ENCODE results near the gene CTNNB1. TPM values are rescaled to one million over a fixed set of nuclear protein-coding genes. Genes with fewer than 3 reads are reported as not detected.

The CTNNB1 gene
- total and polyA plus RNA-seq, 2 of the 8 experiments (the other 6 are each of a cell fraction or from before 2014, with no cell fraction given) = 356 to 579 TPM

DNA sequence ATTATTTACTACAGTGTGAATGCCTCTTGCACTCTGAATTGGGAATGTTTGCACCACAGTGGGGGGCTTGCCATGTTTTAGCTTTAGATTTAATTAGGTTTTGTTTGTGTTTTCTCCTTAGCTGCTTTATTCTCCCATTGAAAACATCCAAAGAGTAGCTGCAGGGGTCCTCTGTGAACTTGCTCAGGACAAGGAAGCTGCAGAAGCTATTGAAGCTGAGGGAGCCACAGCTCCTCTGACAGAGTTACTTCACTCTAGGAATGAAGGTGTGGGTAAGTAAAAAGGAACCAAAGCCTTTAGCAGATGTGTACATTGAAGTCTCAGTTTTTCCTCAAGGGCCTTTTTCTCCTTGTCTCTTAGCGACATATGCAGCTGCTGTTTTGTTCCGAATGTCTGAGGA is 36.9 kb downstream of the CTNNB1 start:
- Histone ChIP-seq H2BK5ac (ENCODE audit: low read depth, low read length) (no peak overlapping the region), H2AK5ac (ENCODE audit: low read depth, low read length) (no peak overlapping the region), H3K56ac (replicated peaks; ENCODE audit: insufficient read length, low read depth, low read length) (no peak overlapping the region), H3K79me2 (ENCODE audit: control insufficient read depth in 1 of 2, insufficient read depth in 2 of 2, low read length in 2 of 2) (peaks cover 0 to 6% of the 10 kb centered on the region in 2 experiments; a peak in 2 of 4 replicates), H3K4me3 (ENCODE audit: extremely low read depth in 1 of 4, insufficient read depth in 2 of 4, low read depth in 3 of 4, low read length in 4 of 4) (peak overlapping the region in 1 of 4 experiments; percentile 25; a peak in 1 of 8 replicates), H3K36me3 (ENCODE audit: control insufficient read depth in 2 of 4, insufficient read depth in 4 of 4, low read length in 3 of 4) (peaks cover 39 to 99% (median 62%) of the 10 kb centered on the region in 4 experiments), H3K79me1 (ENCODE audit: low read depth, low read length) (no peaks in the 10 kb centered on the region), H3K4me2 (ENCODE audit: insufficient read depth in 1 of 2, low read depth in 2 of 2, low read length in 2 of 2) (peak overlapping the region in 1 of 2 experiments; percentile 36; a peak in 1 of 4 replicates), H3K27me3 (replicated peaks in 1 of 4; ENCODE audit: control insufficient read depth in 3 of 4, extremely low read depth in 1 of 4, insufficient read depth in 3 of 4, low read length in 3 of 4) (no peaks in the 10 kb centered on the region), H2BK12ac (ENCODE audit: low read depth, low read length) (no peak overlapping the region), H3K14ac (ENCODE audit: insufficient read length) (no peak overlapping the region), H3K27ac (ENCODE audit: low read depth, low read length) (no peak overlapping the region), H3K18ac (ENCODE audit: extremely low read depth, low read length) (no peak overlapping the region), H3K9me3 (ENCODE audit: insufficient read depth in 2 of 2, low read depth in 1 of 2, low read length in 1 of 2) (no peaks in the 10 kb centered on the region), H2BK120ac (replicated peaks; ENCODE audit: low read depth, low read length) (no peak overlapping the region), H2AFZ (ENCODE audit: low read length) (no peak overlapping the region), H3K4me1 (replicated peaks in 1 of 4; ENCODE audit: control insufficient read depth in 3 of 4, insufficient read depth in 4 of 4, low read length in 3 of 4) (peaks cover 0 to 11% (median 5%) of the 10 kb centered on the region in 4 experiments; a peak in 4 of 7 replicates), H4K91ac (replicated peaks; ENCODE audit: insufficient read length, low read length) (no peak overlapping the region), H2BK15ac (ENCODE audit: low read length) (no peak overlapping the region), H4K8ac (ENCODE audit: extremely low read depth, insufficient read depth, low read length) (no peak overlapping the region), H3K23ac (ENCODE audit: insufficient read length) (no peak overlapping the region), H4K5ac (ENCODE audit: insufficient read length, low read depth, low read length) (no peak overlapping the region), H2BK20ac (ENCODE audit: low read length) (no peak overlapping the region), H4K20me1 (replicated peaks in 1 of 2; ENCODE audit: control insufficient read depth in 1 of 2, insufficient read depth in 2 of 2, low read length in 2 of 2) (peaks cover 2 to 11% of the 10 kb centered on the region in 2 experiments), H3K9ac (replicated peaks in 1 of 4; ENCODE audit: extremely low read depth in 1 of 4, low read depth in 3 of 4, low read length in 3 of 4) (no peak overlapping the region), H3K4ac (replicated peaks; ENCODE audit: insufficient read length, low read depth, low read length) (no peak overlapping the region), H3K23me2 (ENCODE audit: low read depth, low read length) (no peaks in the 10 kb centered on the region)
- DNase-seq (ENCODE audit: low read depth in 1 of 2, low spot score in 2 of 2) (no peak), FAIRE-seq (no peak)
- POLR2A ChIA-PET (ENCODE audit: partially characterized antibody) = interaction anchor here (1.1 to 1.3 kb wide), 2 partner anchors 8 to 37 kb away, joined by 4 to 5 read pairs; partner anchors contain the start of gene CTNNB1
- CTCF ChIA-PET (ENCODE audit: partially characterized antibody) = interaction anchor here (0.9 to 1.3 kb wide), 3 partner anchors 8 to 14 kb away, joined by 3 read pairs; no protein-coding TSS in a partner anchor
- 98% methylated on average over 2 of the region's 2 CpGs; no CpG with 5 or more reads in 1 of the 2 experiments for WGBS, 2 experiments (ENCODE audit: extremely low coverage in 1 of 2, insufficient coverage in 1 of 2, insufficient read length in 1 of 2, insufficient replicate concordance in 2 of 2, low coverage in 1 of 2, low lambda C conversion rate in 2 of 2, missing lambda C conversion rate in 1 of 2)
- TF ChIP-seq SIRT6 (IDR thresholded peaks at IDR 0.05; ENCODE audit: low read length) (no peak), NRF1 (IDR thresholded peaks at IDR 0.05; ENCODE audit: low read depth, low read length) (no peak), EZH2 (IDR thresholded peaks at IDR 0.05; ENCODE audit: low read depth, low read length, severe bottlenecking) (no peak), RBBP5 (IDR thresholded peaks at IDR 0.05; ENCODE audit: borderline replicate concordance, low read depth, low read length) (no peak), CBX8 (IDR thresholded peaks at IDR 0.05; ENCODE audit: borderline replicate concordance, low read depth, low read length) (no peak), ATF3 (IDR thresholded peaks at IDR 0.05; ENCODE audit: insufficient read depth, low read depth, low read length) (no peak), SIN3A (conservative IDR thresholded peaks at IDR 0.05 in 1 of 2, IDR thresholded peaks at IDR 0.05 in 1 of 2; ENCODE audit: low read depth in 1 of 2, low read length in 2 of 2) (no peak), NANOG (IDR thresholded peaks at IDR 0.05; ENCODE audit: insufficient read depth, low read depth, low read length, poor library complexity, severe bottlenecking) (no peak), TAF1 (IDR thresholded peaks at IDR 0.05; ENCODE audit: low read depth, low read length) (no peak), HDAC6 (IDR thresholded peaks at IDR 0.05; ENCODE audit: low read depth, low read length) (no peak), POLR2A (IDR thresholded peaks at IDR 0.05; ENCODE audit: control extremely low read depth in 1 of 2, low read depth in 2 of 2, low read length in 2 of 2) (no peak), SIX5 (IDR thresholded peaks at IDR 0.05; ENCODE audit: low read depth, low read length) (no peak)
- TF ChIP-seq, protein P1, sequence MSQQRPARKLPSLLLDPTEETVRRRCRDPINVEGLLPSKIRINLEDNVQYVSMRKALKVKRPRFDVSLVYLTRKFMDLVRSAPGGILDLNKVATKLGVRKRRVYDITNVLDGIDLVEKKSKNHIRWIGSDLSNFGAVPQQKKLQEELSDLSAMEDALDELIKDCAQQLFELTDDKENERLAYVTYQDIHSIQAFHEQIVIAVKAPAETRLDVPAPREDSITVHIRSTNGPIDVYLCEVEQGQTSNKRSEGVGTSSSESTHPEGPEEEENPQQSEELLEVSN (IDR thresholded peaks at IDR 0.05) = no peak

Measured in H1 (cell line).